ENCODE measurements around the gene ERGIC2.

ERGIC2 gene

GRCh38 chr12:29365091-29365490 lies 15.9 kb downstream of the ERGIC2 start:
- no peak for TF ChIP-seq CTCF (IDR thresholded peaks at IDR 0.05)
- peaks cover 40% of the 10 kb centered on the region for H3K36me3 Mint-ChIP-seq (ENCODE audit: low read depth)
- H3K4me1 Mint-ChIP-seq: no peaks in the 10 kb centered on the region
- no peak overlapping the region for H3K4me3 Mint-ChIP-seq
- no peak for DNase-seq
- H3K9me3 Mint-ChIP-seq: no peaks in the 10 kb centered on the region
- H3K27ac Mint-ChIP-seq: no peak overlapping the region
- H3K27me3 Mint-ChIP-seq (ENCODE audit: low read depth, poor library complexity): no peaks in the 10 kb centered on the region

- DNase-seq: no peak
- peaks cover 20% of the 10 kb centered on the region for H3K36me3 Mint-ChIP-seq (ENCODE audit: low read depth)
- H3K4me3 Mint-ChIP-seq: no peak overlapping the region
- H3K9me3 Mint-ChIP-seq: no peaks in the 10 kb centered on the region
- TF ChIP-seq CTCF (IDR thresholded peaks at IDR 0.05): no peak
- H3K4me1 Mint-ChIP-seq: no peaks in the 10 kb centered on the region
- no peak overlapping the region for H3K27ac Mint-ChIP-seq
- no peaks in the 10 kb centered on the region for H3K27me3 Mint-ChIP-seq (ENCODE audit: low read depth, poor library complexity)
Observed at GRCh38 chr12:29354954-29355353, 26.0 kb downstream of the ERGIC2 start.

GRCh38 chr12:29350080-29350479 lies 30.9 kb downstream of the ERGIC2 start:
- H3K9me3 Mint-ChIP-seq: no peaks in the 10 kb centered on the region
- DNase-seq: no peak
- H3K27me3 Mint-ChIP-seq (ENCODE audit: low read depth, poor library complexity): no peaks in the 10 kb centered on the region
- H3K4me1 Mint-ChIP-seq: no peaks in the 10 kb centered on the region
- no peak for TF ChIP-seq CTCF (IDR thresholded peaks at IDR 0.05)
- no peak overlapping the region for H3K4me3 Mint-ChIP-seq
- peaks cover 14% of the 10 kb centered on the region for H3K36me3 Mint-ChIP-seq (ENCODE audit: low read depth)
- no peak overlapping the region for H3K27ac Mint-ChIP-seq

GRCh38 chr12:29346769-29347421 lies 34.1 kb downstream of the ERGIC2 start:
- no peak for DNase-seq
- Mint-ChIP-seq H3K27me3 (ENCODE audit: low read depth, poor library complexity) (no peaks in the 10 kb centered on the region), H3K4me1 (no peaks in the 10 kb centered on the region), H3K9me3 (no peaks in the 10 kb centered on the region), H3K36me3 (ENCODE audit: low read depth) (peaks cover 37% of the 10 kb centered on the region), H3K4me3 (no peak overlapping the region), H3K27ac (no peak overlapping the region)
- TF ChIP-seq CTCF (IDR thresholded peaks at IDR 0.05): no peak

GRCh38 chr12:29343022-29343799 lies 37.8 kb downstream of the ERGIC2 start:
- no peak overlapping the region for H3K4me3 Mint-ChIP-seq
- H3K27ac Mint-ChIP-seq: no peak overlapping the region
- H3K4me1 Mint-ChIP-seq: no peaks in the 10 kb centered on the region

More at GRCh38 chr12:29343022-29343799, 37.8 kb downstream of the ERGIC2 start:
- TF ChIP-seq CTCF (IDR thresholded peaks at IDR 0.05): no peak
- no peak for DNase-seq
- no peaks in the 10 kb centered on the region for H3K27me3 Mint-ChIP-seq (ENCODE audit: low read depth, poor library complexity)
- H3K9me3 Mint-ChIP-seq: no peaks in the 10 kb centered on the region
- peaks cover 55% of the 10 kb centered on the region for H3K36me3 Mint-ChIP-seq (ENCODE audit: low read depth)

Measured in nephron progenitor cell (in vitro differentiated cells).